Umbilical cord (tissue), 2 donors: ENCODE results near the gene CUL1. TPM values are rescaled to one million over a fixed set of nuclear protein-coding genes. Genes with fewer than 3 reads are reported as not detected.

Experiments
- DNase-seq: peaks from one replicate; pipeline ENCODE4 v3.0.0-alpha.2; 2015; ENCODE audit warnings: low spot score
- total RNA-seq: library from RNA; depleted of rRNA; stranded (reverse); fragments of >200 nt; gene quantifications from one replicate; pipeline ENCODE4 v1.2.3, GENCODE V29; 2014; ENCODE audit warnings: low replicate concordance; ENCODE audit not compliant: insufficient read depth

The CUL1 gene
- total RNA-seq, 1 donor from 2014 or later: 59.0 TPM

DNA sequence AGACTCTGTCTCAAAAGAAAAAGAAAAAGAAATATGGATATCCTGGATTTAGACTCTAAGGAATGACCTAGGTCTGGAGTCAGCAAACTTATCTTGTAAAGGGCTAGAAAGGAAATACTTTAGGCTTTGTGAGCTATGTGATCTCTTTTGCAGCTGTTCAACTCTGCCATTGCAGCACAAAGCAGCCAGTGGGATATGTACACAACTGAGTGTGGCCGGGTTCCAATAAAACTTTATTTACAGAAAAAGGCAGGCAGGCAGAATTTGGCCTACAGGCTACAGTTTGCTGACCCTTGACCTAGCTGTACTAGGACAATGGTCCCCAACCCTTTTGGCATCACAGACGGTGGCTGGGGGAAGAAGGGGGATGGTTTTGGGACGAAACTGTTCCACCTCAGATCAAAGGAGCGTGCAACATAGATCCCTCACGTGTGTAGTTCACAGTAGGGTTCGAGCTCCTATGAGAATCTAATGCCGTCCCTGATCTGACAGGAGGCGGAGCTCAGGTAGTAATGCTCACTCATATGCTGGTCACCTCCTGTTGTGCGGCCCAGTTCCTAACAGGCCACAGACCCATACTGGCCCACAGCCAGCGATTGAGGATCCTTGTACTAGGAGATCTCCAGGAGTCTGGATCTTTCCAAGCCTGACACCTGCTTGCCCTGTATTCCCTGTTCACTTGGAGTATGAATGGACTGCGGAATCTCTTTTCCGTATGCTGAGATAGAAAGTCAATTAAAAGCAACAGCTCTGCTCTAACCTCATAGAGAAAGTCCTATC is 63.0 kb downstream of the CUL1 start:
- no peak for DNase-seq

DNA sequence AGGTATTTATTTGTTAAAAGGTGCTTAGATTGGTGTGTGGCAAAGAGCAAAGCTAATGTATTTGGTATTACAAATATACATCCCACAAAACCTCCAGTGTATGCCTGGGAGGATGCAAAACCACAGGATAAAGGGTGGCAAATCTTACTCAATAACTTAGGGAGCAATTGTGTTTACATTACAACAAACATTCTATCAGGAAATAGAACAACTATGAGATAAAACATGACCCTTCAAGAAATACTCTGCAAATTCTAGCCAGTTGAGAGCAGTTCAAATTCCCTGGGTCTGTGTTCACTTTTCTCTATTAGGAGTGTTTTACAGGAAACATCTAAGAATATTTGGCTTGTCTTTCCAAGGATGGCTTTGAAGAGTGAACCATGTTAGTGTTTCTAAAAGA is 64.9 kb downstream of the CUL1 start:
- no peak for DNase-seq

DNA sequence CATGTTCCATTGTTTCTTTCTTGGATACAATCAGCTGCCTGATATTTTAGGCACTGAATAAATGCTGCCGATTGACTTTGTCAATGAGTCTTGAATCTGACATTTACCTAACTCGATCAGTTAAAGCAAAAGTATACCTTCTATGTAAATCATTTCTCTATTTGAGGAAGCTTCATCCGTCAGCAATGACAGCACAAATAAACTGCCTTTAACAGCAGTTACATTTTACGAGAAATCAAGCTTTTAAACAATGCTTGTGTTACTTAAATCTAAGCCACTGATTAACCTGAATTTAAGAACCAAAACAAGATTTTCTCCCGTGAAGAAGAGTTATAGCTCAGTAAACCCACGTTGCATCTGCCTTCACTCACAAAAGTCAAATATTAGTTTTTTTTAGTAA is 71.3 kb downstream of the CUL1 start:
- DNase-seq: no peak

GRCh38 chr7:148772297-148773089 is 73.8 kb downstream of the CUL1 start:
- DNase-seq: peak; percentile 9

DNA sequence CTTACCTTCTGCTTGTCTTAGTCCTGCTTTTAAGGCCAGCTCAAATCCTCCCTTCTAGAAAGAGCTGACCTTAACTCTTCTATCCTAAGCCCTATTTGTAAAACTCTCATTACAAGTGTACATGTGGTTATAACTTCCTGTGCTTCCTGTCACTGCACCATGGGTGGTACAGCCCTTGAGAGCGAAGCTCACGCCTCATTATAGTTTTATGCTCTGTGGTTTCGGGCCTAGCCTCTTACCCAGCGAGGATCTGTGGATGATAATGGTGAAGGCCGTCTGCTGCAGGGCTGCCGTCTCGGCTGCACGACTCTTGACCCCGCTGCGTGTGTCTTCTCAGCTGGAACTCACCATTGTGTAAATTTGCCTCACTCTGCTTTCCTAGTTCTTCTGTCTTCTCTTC is 74.6 kb downstream of the CUL1 start:
- no peak for DNase-seq

GRCh38 chr7:148774471-148774870 is 75.8 kb downstream of the CUL1 start:
- DNase-seq: no peak

- DNase-seq: no peak
Observed at GRCh38 chr7:148782757-148783456, 84.2 kb downstream of the CUL1 start.

DNA sequence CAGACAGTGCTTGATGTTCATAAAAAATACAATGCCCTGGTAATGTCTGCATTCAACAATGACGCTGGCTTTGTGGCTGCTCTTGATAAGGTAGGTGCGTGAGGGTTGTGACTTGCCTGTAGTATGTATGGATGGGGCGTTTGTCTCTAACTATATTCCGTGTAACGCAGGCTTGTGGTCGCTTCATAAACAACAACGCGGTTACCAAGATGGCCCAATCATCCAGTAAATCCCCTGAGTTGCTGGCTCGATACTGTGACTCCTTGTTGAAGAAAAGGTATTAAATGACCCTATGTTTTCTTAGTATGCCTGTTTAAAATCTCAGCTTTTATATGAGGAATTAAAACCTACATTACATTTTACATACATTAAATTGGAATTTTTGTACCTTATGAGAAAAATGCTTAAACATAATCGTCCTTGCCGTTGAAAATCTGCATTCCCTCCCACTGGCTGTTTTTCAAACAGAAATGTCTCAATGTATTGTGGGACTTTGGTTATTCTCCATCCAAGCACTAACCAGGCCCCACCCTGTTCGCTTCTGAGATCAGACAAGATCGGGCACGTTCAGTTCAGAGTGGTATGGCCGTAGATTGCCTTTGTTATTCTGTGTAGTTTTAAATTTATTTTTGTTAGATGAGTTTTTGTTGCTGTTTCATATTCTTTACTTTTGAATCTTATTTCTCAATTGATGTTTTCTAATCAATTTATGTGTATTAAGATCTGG is 85.3 kb downstream of the CUL1 start:
- DNase-seq: peak; percentile 51

- no peak for DNase-seq
Observed at GRCh38 chr7:148787571-148788295, 89.0 kb downstream of the CUL1 start.

DNA sequence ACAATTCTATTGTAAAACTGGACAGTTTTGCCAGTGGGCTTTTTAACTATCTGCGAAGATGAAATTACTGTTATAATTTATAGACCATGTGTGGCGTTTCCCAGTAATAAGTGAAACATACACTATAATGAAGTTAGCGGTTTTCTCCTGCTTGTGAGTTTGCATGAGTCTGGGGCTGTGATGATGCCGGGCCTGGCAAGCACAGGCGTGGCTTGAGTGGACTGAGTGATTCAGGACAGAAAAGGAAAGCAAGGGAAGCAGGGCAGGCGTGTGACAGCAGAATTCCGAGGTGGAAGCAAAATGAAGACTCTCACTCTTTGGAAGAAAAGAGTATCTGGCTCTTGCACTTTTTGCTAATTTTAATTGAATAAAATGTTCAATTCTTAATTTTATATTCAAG is 90.5 kb downstream of the CUL1 start:
- DNase-seq: no peak

GRCh38 chr7:148790131-148790726 is 91.5 kb downstream of the CUL1 start:
- no peak for DNase-seq

DNA sequence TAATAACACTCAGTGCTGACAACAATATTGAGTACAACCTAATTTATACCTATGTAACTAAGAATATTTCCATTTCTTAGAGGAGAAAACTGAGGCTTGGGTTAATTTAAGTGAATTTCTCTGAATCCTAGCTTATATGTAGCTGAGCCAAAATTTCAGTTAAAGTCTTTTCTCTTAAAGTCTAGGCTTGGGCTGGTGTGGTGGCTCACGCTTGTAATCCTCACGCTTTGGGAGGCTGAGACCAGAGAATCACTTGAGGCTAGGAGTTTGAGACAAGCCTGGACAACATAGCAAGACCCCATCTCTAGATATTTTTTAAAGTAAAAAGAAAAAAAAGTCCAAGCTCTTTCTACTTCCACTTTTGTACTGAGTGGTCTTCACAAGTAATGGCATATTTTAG is 92.1 kb downstream of the CUL1 start:
- DNase-seq: no peak

DNA sequence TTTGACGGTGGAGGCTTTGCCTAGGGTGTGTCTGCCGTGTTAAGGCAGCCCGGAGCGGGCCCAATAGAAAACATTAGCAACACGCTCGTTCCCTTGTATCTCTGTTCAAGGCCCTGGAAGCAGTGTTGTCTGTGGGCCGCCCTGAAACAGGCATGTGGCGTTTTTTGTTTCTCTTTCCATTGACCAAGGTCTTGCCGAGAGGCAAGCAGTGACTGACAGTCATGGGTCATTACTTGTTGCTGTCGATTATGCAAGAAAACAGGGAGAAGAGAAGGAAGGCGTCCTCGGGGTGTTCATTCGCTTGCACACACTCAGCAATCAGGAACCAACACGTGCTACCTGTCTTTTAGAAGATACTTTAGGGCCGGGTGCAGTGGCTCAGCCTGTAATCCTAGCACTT is 92.8 kb downstream of the CUL1 start:
- no peak for DNase-seq

DNA sequence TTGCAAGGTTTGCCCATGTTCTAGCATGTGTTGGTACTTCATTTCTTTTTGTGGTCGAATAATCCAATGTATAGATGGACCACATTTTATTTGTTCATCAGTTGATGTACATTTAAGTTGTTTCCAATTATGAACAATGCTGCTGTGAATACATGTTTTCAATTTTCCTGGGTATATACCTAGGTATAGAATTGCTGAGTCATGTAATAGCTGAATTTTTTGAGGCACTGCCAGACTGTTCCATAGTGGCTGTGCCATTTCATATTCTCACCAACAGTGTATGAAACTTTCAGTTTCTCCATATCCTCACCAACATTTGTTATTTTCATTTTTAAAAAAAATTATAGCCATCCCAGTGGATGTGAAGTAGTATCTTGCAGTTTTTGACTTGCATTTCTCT is 94.9 kb downstream of the CUL1 start:
- DNase-seq: no peak

- no peak for DNase-seq
Observed at GRCh38 chr7:148794476-148794875, 95.8 kb downstream of the CUL1 start.

DNA sequence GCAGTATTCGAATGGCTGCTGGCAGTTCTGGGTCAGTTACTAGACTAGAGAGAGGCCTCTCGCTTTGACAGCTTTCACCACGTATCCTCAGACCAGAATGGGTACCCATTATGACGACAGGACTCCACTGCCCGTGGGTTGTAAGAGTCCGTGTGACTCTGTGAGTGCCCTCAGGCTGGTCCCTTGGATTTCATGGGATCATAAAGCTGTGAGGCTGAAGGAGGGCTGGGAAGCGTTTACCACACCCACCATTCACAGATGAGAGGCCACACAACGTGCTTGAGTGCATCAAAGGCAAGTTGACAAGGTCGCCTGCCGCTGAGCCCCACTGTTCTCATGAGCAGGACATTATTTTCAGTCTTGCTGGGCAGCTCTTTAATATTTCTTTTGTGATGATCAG is 98.1 kb downstream of the CUL1 start:
- no peak for DNase-seq

DNA sequence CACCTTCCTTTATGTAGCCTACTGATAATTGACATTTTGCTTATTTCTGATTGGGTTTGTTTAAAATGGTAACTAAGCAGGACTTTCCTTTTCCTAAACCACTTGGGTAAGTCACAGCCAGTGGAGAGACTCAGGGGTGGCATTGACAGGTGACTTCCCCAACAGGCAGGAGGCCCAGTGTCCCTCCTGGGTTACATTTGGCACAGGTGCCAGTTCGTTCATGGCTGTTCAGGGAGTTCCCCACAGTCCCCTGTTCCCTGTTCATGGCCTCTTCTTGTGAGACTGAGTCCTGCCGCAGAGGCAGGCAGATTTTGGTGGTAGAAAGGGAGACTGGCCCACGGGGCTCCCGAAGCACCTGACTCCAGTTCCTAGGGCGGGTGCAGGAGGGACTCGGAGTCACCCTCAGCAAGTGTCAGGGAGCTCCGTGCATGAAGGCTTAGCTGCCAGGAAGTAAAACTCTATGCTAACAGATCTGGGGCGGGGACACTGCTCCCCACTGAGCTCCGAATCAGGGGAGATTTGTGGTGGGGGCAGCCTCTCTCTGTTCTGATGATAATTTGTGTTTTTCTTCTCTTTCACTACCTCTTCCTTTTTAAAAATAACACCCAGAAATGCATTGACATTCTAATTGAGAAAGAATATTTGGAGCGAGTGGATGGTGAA is 101.3 kb downstream of the CUL1 start:
- no peak for DNase-seq

- DNase-seq: no peak
Observed at GRCh38 chr7:148800677-148801076, 102.0 kb downstream of the CUL1 start.

GRCh38 chr7:148802101-148802493 is 103.4 kb downstream of the CUL1 start:
- no peak for DNase-seq

- DNase-seq: no peak
Observed at GRCh38 chr7:148803094-148803493, 104.4 kb downstream of the CUL1 start.
